NCI-H2196 treated with DMSO at 0.1 percent for 48 hours (cell line): ENCODE measurements around the gene FRMD5.
A peak's percentile ranks its signal among the peaks of the same experiment; 100 is the strongest.
"Not testable (repeated sequence)": the region's sequence is repeated elsewhere in the genome, so short reads cannot be mapped to it uniquely, and the experiment has no call there.

ENCODE experiments used
- DNase-seq: peaks from one replicate; lab custom pipeline; 2025; ENCODE audit not compliant: unreplicated experiment; lab: John Stamatoyannopoulos, UW

FRMD5 gene

DNA sequence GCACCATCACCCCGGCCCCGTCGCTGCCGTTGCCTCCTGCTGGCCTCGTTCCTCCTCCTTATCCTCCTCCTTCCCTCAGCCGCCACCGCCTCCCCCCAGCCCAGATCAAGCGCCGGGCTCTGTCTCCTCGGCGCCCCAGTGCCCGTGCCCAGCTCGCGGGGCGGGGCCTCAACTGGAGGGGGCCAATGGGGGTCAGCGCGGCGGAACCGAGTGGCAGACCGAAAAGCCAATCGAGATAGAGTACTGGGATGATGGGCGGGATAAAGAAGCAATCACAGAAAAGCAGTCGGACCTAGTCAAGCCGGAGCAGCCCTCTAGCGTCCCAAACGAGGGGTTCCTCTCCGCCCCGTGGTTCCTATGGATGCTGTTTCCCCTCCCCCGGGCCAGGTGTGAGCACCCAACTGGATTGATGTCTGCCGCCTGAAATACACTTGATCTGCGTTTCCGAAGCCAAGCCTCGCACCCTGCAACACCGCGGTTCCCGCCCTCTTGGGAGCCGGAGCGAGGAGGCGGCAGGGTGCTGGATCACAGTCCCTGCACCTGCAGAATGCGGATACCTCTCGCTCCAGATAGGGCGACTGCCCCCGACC is at the start of gene FRMD5:
FRMD5 (minus strand) TSS at position 121 of the 590 bp plus-strand sequence.
- DNase-seq: peak; percentile 90

DNA sequence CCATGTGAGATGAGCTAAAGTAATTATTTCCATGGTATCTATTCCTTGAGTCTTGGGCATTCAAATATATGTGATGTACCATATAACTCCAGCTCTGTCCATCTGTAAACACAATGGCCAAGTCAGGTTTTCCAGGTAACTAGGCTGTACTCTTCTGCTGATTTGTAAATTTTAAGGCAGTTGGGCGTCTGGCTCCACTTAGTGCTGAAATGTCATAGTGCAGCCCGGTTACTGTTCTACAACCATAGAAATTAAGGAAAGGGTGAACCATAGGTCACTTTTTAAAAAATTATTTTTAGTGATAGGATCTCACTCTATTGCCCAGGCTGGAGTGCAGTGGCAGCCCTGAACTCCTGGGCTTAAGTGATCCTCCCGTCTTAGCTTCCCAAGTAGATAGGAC is 48.8 kb upstream of the FRMD5 start:
- no peak for DNase-seq

DNA sequence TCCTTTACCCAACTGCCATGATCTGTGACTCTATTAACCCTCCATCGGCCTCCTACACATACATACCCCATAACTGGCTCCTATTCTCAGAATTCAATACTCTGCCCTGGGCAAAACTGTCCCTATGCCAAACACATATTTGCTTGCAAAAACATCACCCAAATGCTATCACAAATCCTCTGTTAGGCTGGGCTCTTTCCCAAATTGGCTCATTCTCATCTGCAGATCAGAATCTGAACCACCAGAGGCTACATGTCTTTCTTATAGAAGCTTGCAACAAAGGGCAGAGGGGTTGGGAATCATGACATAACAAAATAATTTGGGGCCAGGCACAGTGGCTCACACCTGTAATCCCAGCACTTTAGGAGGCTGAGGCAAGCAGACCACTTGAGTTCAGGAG is 48.1 kb upstream of the FRMD5 start:
- no peak for DNase-seq

DNA sequence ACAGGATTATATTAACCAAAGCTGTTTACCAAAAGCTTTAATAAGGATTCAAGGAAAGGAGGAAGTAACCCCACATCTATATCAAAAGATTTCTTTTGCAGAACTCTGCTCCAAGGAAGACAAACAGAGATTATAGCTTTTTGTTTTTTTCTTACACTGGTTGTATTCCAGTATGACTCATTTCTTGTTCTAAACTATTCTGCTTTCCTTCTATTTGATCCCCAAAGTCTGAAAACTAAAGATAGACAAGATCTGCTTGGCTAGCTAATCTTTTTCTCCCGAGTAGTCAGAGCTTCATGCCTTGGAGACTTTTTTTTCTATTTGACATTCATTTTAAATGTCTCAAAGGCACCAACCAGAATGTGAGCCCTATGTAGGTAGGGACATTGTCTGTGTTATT is 36.8 kb upstream of the FRMD5 start:
- DNase-seq: no peak

DNA sequence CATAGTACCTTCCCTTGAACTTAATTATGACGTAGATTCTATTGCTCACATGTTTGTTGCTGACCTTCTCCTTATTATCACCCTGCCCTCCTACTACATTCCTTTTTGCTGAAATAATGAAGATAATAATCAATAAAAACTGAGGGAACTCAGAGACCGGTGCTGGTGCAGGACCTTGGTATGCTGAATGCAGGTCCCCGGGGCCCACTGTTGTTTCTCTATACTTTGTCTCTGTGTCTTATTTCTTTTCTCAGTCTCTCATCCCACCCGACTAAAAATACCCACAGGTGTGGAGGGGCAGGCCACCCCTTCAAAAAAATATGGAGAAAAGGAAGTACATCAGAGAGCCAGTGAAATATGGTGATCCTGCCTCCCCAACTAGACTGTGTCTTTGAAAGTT is 34.2 kb upstream of the FRMD5 start:
- DNase-seq: not testable (repeated sequence)

DNA sequence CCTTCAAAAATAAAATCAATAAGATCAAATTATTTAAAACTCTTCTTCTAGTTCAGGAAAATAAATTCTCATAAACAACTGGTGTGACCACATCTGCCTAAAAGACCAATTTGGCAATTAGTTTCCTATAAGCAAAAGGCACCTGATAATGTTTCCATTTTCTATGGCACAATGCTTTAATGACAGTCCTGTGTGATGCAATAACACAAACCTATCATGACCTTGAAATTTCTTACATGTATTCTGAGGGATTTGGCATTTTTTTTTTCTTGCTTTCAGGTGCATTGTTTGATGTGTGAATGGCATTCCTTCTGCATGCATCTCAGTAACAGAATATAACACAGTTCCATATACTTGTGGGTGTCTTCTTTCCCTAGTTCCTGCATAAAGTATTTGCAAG is 32.5 kb upstream of the FRMD5 start:
- no peak for DNase-seq

DNA sequence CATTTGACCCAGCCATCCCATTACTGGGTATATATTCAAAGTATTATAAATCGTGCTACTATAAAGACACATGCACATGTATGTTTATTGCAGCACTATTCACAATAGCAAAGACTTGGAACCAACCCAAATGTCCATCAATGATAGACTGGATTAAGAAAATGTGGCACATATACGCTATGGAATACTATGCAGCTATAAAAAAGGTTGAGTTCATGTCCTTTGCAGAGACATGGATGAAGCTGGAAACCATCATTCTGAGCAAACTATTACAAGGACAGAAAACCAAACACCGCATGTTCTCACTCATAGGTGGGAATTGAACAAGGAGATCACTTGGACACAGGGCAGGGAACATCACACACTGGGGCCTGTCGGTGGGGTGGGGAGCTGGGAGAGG is 31.9 kb upstream of the FRMD5 start:
- DNase-seq: not testable (repeated sequence)

DNA sequence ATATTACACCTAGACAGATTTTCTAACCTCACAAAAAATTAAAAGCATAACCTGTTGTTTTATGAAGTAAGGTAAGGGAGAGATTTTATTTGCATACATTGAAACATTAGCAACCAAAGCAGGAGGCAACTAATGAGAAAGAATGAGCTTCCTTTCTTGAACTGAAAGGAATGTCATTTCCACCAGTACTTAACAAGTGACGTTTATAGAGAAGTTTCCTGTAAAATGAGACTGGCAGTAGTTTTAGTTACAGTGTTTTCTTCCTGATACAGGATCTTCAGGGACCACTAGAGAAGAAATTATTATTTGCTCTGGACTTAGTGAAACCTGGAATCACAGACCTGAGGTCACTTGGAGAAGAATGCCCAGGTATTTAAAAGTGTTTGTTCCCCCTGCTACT is 27.4 kb upstream of the FRMD5 start:
- DNase-seq: no peak

DNA sequence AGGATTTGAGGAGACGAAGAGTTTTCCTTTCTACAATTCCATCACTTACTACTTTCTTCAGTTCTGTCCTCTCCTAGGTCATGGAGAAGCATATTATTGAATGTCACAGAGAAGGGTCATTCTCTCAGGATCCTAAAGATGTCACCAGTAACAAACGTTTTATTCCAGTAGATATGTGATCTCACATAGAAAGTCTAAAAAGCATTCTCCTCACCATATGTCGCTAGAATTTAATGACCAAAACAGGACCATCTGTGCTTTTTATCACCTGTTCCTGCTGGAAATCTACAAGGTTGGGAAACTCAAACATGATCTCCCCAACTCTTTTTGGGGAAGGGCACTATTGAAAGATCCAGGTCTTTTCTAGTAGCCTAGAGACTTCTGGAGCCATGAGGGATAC is 24.0 kb upstream of the FRMD5 start:
- no peak for DNase-seq

DNA sequence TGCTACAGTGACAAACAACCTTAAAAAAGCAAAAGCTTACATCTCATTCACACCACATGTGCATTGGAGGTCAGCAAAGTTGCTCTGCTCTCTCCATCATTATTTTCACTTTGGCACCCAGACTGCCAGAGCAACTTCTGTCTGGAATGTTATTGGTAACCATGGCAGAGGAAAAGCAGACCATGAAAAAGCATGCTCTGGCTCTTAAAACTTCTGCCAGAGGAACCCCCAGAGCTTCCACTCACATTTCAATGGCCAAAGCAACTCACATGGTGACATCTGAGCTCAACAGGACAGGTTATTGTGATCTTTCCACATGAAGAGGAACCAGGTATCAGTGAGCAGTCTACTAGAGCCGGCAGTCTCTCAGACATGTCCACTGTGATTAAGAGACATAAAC is 21.9 kb upstream of the FRMD5 start:
- DNase-seq: no peak

DNA sequence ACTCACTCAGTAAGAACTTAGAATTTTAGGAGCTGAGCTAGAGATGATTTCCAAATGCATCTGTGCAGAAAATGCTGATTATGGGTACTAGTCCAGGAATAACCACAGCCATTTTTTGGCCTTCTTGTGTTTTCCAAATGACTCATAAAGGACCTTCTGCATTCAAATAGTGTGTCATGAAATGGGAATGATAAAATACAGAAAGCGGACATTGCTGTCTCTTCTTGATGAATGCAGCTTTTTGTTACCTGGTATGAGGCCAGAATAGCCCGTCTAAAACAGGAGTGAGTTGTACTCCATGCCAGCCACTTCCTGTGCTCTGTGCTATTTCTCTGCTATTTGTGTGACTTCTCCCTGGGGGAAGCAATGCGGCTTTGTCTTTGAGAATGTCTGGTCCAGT is 20.5 kb upstream of the FRMD5 start:
- no peak for DNase-seq

DNA sequence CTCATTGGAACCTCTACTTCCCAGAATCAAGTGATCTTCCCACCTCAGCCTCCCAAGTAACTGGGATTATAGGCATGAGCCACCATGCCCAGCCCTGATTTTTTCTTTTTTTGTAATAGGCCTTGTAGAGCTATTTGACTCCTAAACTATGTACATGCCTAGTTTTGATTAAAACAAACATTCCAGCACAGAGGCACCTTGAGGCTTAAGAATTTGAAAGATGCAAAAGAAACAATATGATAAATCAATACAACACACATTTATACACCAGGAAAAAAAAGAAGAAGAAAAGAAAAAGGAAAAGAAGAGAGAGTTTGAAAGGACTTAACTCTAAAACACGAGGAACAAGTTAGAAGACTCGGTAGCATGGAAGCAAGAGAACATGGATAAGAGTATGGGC is 13.9 kb upstream of the FRMD5 start:
- no peak for DNase-seq

DNA sequence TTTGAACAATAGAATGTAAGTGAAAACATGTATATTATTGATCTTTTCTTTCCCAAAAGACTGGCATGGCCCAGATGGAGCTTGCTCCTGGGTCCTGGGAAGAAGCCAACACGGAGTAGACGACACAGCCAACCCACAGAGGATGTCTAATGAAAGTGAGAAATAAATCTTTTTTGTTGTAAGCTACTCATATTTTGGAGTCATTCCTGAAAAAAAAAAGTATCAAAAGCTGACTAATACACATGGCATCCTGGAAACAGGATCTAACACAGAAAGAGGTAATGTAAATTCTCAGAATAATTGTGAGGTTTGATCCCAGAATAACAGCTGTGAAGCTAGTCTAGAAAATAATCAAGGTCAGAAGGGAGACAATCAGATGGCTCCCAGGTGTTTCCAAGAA is 12.6 kb upstream of the FRMD5 start:
- no peak for DNase-seq

DNA sequence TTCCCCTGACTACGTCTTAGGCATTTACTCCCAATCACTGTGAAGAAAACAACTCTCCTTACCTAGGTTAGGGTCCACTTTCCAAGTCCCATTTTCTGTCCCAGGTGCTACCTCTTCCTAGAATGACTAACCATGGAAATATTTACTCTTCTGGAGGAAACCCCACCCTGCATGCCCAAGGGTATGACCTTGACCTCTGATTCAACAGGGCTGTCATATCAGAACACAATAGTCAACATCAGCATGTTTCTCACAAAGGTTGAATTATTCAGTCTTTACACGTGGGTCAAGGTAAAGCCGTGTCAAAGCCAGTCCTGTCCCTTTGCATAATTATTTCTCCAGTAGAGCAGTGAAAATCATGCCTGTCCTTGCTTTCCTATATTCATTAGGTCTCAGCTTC is 4.3 kb upstream of the FRMD5 start:
- DNase-seq: no peak

DNA sequence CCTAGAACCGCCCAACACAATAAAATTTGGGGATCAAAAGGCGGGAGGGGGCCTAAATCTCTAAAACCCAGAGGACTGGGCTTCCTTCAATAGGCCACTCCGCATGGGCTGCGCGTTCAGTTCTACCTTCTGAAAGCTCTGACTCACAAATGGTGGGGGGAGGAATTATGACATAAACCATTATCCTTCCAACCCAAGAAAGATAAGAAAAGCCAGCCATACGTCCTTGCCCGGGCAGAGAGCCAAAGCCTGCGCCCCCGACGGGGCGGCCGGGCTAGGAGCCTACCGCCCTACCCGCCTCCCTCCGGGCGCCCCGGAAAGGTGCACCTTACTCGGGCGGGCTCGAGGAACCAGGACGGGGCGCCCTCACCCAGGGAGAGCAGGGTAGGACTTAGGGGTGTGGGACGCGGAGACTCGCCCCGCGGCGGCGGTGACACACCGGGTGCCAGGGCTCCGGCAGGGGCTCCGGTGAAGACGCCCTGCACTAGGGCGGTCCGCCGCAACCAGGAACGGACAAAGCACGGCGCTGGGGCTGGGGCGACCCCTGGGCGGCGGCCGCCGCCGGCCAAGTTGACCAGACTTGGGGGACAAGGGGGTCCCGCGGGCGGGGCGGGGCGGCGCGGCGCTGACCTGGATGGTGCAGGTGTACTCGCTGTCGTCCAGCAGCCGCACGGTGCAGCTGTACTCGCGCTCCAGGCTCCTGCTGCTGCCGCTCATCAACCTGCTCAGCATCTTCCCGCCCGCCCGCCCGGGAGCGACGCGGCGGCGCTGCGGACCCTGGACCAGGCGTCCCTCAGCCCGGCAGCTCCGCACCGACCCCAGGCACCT is 534 bp downstream of the FRMD5 start:
- no peak for DNase-seq

DNA sequence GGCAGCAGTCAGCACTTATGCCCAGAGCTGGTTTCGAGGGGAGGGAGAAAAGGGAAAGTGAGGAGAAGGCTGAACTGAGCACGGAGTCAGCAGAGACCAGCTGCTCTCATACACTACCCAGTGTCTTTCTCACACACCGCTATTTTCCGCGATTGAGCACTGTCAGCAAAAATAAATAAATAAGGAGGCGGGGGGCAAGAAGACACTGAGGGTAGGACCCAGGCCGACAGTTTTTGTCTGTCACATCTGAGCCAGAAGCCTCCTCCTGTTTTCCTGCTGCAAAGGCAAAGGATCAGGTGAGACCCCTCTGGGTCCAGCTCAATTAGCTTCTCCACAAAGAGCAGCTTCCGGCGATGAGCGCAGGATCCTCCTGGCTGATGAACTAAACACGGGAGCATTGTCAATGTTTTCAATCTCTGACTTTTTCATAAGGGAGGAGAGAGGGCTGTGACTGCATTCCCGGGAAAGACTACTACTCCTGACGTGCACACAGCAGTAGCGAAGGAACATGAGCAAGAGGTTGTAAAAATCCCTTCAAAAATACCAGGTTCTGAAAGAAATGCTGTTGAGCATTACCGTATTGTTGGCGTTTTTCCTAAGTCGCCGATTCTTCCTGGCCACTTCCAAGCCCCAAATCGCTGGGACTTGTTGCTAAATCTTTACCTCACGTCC is 1.3 kb downstream of the FRMD5 start:
- DNase-seq: no peak

DNA sequence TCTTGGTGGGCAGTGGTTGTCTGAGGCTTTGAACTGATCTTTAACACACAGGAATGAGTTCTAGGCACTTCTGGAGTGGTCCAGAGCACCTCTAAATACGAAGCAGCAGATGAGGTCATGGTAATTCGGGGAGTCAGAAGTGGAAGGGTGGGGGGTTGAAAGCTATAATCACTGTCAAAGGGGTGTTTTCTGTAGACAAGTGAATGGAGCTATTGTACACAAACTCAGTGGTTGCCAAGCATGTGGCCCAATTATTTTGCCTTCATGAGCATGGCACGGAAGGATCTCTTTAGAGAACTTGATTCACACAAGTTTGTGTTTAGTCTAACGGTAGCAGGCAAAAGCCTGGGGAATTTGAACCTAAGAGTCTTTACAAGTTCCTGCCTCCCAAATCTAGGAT is 6.3 kb downstream of the FRMD5 start:
- no peak for DNase-seq

DNA sequence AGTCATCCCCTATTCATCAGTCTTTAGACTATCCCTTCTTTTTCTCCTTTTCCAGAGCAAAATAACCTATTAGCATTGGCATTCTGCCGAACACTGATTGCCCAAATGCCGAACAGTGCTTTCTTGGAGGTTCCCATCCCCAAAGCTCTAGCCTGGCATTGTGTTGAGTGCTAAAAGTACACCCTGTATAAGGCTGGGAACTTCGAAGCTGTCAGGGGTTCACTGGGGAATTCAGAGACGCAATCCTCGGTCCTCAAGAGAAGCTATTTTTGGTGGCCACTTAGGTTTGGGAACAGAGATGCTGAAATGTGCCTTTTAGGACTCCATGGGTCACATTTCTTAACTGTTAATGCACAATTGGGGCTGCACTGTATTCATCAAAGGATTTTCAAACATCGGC is 8.4 kb downstream of the FRMD5 start:
- no peak for DNase-seq

DNA sequence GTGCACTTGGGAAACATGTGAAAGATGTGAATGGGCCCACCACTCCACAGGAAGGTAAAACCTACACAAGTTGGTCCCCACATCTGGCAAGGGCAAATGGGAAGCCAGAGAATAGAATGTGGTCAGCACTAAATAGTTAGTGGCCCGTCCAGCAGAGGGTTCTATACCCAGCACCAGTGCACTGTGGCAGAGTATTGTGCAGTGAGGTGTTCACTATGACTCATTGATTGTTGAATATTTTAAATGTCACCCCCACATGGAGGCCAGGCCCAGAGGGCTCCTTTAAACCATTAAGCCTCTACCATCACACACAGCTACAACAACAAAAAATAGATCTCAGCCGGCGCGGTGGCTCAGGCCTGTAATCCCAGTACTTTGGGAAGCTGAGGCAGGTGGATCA is 11.7 kb downstream of the FRMD5 start:
- no peak for DNase-seq

DNA sequence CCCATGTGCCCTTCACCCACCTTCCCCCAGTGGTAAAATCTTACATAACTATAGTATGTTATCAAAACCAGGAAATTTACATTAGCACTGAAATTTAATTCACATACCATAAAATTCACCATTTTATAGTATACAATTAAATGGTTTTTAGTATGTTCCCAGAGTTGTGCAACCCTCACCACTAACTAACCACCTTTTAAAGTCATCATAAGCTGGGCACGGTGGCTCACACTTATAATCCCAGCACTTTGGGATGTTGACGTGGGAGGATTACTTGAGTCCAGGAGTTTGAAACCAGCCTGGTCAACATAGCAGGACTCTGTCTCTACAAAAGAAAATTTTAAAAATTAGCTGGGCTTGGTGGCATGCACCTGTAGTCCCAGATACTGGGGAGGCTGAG is 13.7 kb downstream of the FRMD5 start:
- no peak for DNase-seq

DNA sequence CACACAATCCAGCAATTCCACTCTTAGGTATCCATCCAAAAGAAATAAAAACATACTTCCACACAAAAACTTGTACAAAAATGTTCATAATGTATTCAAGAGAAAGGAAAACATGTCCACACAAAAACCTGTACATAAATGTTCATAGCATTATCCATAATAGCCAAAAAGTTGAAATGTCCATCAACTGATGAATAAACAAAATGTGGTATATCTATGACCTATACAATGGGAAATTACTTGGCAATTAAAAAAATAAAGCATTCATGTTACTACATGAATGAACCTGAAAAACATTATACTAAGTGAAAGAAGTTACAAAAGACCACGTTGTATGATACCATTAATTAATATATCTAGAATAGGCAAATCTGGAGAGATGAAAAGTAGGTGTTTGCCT is 17.9 kb downstream of the FRMD5 start:
- DNase-seq: no peak

DNA sequence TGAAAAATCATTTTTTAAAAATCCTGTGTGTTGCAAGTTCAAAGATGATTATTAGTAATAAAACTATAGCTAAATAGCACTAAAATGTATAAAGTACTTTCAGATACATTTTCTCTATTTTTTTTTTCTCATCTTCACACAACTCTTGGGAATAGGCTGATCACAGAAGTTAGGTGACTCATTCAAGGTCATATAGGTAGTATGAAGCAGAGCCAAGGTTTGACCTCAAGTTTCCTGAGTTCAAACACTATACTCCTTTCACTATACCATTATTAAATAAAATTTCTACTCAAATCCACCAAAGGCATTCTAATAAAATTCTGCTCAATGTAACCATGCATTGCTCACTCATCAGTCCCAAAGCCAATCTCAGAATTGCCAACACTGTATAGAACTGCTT is 21.3 kb downstream of the FRMD5 start:
- no peak for DNase-seq
